Neural progenitor cell (in vitro differentiated cells): ENCODE measurements around the gene PBX3.

ENCODE experiments used
- CTCF ChIP-seq: fragments of 200-600 bp; sonication (generic); IDR thresholded peaks from 2 replicates; pipeline ENCODE4 v1.5.1; 2017; ENCODE audit warnings: antibody characterized with exemption, mild to moderate bottlenecking
- EZH2 ChIP-seq: fragments of 200-600 bp; sonication (generic); IDR thresholded peaks from 2 replicates; pipeline ENCODE4 v1.6.1; 2017; ENCODE audit warnings: antibody characterized with exemption, mild to moderate bottlenecking, moderate library complexity
- EZH2phosphoT487 ChIP-seq: fragments of 200-600 bp; sonication (generic); IDR thresholded peaks from 2 replicates; pipeline ENCODE4 v1.6.1; 2017; ENCODE audit warnings: antibody characterized with exemption

- TF ChIP-seq EZH2 (no peak), CTCF (no peak), EZH2phosphoT487 (no peak)
Measured at GRCh38 chr9:125929846-125930245, 182.7 kb downstream of the PBX3 start.
